DMS53 treated with DMSO at 0.1 percent for 48 hours (cell line): Measurements from ENCODE around the gene ZCWPW2.

Source experiments
- DNase-seq: peaks from one replicate; lab custom pipeline; 2025; ENCODE audit not compliant: unreplicated experiment; lab: John Stamatoyannopoulos, UW

Gene ZCWPW2

DNA sequence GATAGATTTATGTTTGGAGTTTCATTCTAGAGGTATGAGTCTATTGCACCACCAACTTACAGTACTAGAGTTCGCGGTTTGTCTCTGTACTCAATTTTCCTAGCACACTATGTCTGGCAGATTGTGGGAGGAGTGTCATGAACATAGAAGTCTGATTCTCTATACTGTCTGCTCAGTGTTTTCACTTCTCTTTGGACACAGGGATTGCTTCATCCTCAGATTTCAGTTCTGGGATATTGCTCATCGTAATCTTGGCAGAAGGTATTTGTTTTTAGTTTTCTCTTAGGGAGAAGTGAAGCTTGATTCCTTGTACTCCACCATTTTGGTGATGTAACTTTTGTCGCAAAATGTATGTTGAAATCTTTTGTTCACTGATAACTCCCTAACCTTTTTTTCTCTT, 27.9 kb downstream of the ZCWPW2 start:
- DNase-seq: no peak

DNA sequence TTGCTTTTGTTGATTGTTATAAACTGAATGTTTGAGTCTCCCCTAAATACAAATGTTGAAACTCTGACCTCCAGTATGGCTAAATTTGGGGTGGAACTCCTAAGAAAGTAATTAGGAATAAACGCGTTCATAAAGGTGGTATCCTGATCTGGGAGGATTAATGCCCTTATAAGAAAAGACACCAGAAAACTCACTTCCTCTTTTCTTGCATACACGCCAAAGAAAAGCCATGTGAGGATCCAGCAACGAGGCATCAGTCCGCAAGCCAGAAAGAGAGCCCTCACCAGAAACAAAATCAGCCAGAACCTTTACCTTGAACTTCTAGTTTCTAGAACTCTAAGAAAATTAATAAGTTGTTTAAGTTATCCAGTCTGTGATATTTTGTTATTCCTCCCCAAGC, 37.5 kb downstream of the ZCWPW2 start:
- no peak for DNase-seq

DNA sequence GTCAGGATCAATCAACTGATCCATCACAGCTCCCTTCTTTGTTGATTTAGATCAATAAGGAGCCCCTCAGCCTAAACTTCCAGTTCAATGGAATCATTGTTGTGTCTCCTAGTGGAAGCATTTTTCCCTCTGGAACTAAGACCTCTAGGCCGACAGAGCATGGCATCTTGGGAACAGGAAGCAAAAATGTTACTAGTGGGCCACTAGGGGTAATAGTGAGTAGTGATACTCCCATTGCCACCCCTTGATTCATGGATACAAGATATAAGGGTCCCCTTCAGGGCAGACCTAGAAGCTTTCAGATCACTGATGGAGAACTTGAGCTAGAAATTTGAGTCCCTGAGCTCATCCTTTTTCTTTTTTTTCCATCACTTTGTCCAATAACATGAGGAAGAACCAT, 40.5 kb downstream of the ZCWPW2 start:
- DNase-seq: no peak

DNA sequence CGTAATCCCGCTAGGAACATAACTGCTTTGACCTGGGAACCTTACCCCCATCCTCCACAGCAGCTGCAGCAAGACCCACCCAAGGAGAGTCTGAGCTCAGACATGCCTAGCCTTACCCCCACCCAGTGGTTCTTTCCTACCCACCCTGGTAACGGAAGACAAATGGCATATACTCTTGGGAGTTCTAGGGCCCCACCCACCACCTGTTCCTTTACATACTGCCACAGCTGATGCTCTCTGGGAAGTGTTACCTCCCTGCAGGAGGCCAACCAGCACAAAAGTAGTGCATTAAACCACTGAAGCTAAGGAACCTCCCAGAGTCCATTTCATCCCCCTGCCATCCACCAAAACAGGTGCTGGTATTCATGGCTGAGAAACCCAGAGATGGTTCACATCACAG, 50.7 kb downstream of the ZCWPW2 start:
- no peak for DNase-seq

DNA sequence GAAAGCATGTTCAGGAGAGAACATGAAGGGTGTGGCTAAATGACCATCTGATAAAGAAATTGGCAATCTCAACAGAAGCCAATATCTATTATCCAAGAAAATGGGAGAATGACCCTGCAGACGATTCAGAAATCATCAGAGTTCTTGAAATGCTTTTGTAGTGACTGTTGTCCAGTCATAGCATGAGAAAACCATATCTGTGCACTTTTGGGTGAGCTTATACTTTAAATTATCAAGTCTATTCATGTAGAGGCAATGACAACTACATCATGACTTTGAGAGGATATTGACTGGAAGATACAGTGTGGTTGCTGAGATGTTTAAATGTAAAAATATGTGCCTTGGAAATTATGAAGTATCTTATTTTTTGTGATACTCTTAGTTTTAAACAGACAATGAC, 57.7 kb downstream of the ZCWPW2 start:
- no peak for DNase-seq

DNA sequence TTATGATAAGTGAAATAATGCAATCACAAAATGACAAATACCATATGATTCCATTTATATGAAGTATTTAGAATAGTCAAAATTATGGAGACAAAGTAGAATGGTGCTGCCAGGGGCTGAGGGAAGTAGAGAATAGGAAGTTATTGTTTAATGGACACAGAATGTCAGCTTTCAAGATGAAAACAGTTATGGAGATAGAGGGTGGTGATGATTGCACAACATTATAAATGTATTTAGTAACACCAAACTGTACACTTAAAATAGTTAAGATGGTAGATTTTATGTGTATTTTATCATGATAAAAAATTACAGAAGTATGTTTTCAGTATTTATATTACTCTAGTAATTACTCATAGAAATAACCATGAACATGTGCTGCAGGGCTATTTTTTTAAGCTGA, 100.9 kb downstream of the ZCWPW2 start:
- DNase-seq: no peak

DNA sequence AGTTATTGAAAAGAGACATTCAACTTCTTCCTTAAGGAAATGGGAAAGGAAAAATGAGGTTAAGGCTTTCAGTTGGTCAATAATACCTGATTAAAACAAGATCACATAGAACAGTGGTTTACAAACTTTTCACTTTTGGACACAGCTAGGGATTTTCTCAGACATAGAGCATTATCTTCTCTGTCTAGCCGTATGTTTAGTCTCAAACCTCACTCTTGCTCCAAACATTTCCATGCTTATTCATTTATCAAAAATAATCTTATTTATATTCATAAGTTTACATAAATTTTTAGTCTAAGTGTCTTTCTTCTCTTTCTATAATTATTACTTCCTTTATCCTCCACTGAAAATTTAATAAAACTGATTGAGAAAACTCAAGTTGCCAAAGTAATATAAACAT, 114.3 kb downstream of the ZCWPW2 start:
- DNase-seq: no peak

DNA sequence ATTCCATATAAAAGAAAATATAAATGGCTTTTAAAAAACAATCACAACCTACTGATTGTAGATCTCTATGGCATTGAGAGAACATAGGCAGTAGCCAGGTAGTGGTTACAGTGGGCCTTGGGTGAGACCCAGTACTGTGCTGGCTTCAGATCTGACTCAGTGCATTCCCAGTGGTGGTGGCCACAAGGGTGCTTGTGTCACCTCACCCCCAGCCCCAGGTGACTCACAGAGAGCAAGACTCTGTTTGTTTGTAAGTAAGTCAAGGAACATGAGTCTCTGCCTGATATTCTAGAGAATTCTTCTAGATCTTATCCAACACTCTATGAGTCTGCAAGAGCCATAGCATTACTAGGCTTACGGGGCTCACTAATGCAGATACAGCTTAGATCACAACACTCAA, 118.9 kb downstream of the ZCWPW2 start:
- DNase-seq: no peak

DNA sequence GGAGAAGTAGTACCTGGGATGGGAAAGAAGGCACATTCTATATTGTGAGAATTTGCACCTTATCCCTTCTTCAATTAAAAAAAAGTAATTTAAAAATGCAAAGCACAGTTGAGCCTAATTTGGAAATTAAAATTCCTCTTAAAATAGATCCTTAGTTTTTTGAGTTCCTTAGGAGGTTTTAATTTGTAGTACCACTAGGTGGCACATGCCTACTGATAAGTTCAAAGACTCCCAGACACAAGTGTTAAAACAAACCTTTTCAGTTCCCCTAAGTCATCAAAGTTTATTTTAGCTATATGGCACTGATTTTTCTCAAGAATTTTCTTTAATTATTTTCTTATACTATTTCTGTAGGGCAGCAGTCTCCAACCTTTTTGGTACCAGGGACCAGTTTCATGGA, 127.7 kb downstream of the ZCWPW2 start:
- no peak for DNase-seq

DNA sequence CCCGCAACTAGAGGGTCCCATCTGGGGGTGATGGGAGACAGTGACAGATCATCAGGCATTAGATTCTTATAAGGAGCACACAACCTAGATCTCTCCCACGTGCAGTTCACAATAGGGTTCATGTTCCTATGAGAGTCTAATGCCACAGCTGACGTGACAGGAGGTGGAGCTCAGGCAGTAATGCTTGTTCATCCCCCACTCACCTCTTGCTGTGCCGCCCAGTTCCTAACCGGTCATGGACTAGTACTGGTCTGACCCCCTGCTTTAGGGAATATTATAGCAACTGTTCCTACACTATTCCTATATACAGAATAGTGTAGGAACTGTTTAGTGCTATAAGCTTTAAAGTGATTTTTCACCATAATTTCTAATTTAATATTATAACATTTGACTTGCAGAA, 128.2 kb downstream of the ZCWPW2 start:
- DNase-seq: no peak

DNA sequence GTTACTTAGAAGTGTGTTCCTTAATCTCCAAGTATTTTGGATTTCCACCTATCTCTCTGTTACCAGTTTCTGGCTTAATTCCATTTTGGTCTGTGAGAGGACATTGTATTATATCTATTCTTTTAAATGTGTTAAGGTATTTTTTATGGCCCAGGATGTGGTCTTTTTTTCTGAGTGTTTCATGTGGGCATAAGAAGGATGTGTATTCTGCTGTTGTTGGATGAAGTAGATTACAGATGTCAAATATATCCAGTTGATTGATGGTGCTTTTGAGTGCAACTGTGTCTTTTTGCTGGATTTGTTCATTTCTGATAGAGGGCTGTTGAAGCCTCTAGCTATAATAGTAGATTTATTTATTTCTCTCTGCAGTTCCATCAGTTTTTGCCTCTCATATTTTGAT, 136.6 kb downstream of the ZCWPW2 start:
- DNase-seq: no peak

DNA sequence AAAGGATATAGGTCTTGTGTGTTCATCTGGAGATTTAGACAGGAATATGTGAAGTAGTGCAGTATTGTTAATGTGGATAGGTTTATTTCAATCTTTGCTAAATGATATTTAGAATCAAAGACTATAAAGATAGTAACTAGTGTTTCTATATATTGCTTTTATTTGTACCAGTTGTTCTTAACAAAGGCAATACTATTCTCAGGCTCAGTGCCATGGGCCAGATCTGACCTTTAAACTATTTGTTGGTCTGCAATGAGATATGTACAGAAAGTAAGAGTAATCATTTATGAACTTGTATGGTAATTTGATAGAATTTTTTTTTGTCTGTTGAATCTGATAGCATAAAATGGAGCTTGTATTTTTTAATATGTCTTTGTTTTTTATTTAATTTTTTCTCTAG, 146.8 kb downstream of the ZCWPW2 start:
- no peak for DNase-seq

DNA sequence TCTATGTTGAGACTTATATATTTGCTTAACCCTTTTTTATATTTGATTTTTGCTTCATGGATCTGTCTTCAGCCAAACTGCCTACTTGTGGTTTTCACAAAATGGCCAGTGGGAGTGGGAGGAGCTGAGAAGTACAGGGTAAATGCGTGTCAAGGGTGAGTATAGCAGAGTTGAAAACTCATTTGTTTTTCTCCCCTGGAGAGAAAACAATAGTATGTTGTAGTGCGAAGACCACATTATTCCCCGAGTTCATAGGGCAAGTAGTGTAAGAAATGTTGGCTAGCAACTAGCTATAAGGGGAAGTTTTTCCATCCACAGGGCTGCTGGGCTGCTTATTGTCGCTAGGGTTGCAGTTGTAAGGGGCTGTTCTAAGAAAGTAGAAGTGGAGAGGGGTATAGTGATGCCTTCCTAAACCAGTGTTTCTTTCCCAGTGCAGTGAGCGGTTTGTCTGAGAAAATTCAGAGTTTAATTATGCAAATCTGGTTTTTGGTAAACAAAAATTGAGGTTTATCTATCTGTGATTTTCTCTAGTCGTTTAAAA, 153.9 kb downstream of the ZCWPW2 start:
- no peak for DNase-seq

DNA sequence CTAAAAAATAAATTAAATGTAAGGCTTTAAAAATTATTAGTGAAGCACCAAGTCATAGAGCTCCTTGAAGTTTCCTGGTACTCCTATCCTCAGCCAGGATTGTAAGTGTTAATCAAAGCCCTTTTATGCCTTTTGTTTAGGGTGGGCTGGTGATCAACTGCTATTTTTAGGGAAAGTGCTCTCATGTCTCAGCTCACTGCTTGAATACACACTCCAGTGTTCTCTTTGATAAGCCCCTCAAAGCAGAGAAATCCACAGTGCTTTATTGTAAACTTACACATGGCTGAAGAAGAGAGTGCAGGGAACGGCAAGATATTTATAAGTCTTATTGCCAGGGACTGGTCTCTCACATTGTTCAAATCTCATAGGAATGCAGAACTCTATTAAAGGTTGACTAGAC, 156.5 kb downstream of the ZCWPW2 start:
- DNase-seq: no peak

DNA sequence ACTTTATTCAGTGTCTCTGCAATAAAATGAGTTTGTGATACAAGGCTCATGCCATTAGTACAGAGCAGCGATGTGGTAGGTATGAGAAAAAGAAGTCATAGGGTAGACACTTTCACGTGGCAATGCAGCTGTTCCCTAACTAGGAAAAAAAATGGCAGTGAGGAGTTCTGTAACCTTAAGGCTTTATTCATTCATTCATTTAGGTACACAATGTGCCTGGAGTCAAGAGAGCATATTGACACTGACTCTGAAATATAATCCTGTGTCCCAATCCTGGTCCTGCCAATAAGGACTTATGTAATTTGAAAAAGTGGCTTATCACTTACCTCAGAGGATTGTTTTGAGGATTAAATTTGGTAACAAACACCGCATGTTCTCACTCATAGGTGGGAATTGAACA, 173.1 kb downstream of the ZCWPW2 start:
- no peak for DNase-seq

DNA sequence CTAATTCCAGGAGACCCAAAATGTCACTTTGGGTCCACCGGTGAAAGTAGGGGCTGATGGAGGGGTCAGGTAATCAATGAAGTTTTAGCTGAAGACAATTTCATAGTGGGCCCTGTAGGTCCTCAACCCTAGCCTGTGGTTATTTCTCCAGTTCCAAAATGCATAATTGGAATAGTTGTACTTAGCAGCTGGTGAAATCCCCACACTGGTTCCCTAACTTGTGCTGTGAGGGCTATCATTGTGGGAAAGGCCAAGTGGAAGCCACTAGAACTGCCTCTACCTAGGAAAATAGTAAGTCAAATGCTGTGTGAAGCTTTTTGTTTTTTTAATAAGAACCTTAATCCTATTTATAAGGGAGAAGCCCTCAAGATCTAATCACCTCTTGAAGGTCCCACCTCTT, 193.8 kb downstream of the ZCWPW2 start:
- DNase-seq: no peak

DNA sequence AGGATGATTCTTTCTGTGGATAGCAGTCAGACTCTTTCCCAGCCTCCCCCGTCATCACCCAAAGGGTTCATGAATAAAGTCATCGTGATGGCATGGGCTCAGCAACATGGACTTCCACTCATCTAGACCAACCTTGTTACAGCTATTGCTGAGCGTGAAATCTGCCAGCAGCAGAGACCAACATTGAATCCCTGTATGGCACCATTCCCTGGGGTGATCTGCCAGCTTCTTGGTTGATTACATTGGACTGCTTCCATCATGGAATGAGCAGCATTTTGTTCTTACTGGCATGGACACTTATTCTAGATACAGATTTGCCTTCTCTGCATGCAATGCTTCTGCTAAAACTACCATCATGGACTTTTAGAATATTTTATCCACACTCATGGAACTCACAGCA, 195.7 kb downstream of the ZCWPW2 start:
- DNase-seq: no peak

DNA sequence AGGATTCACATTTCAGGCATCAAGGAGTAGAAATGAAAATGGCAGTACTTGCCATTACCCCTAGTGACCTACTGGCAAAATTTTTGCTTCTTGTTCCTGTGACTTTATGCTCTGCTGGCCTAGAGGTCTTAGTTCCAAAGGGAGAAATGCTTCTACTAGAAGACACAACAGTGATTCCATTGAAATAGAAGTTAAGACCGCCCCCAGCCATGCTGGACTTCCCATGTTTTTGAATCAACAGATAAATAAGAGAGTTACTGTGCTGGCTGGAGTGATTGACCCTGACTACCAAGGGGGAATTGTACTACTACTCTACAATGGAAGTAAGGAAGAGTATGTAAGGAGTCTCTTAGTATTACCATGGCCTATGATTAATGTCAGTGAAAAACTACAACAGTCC, 196.3 kb downstream of the ZCWPW2 start:
- DNase-seq: no peak

DNA sequence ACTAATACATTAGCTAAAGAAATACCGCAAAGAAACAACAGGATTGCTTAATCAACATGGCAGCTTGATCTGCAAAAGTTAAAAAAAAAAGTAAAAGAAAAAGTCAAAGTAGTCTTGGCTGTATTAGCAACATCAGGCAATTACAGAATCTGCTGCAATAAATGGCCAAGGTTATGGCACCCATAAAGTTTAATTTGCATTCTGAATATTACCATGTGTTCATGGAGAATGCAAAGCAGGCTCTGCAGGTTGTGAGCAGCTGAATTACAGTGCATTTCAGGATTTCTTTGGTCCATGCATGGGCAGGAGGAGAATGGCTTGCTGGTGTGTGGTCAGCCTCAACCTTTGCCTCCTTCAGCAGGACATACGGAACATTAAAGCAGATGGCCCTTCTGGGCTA, 199.2 kb downstream of the ZCWPW2 start:
- DNase-seq: no peak

DNA sequence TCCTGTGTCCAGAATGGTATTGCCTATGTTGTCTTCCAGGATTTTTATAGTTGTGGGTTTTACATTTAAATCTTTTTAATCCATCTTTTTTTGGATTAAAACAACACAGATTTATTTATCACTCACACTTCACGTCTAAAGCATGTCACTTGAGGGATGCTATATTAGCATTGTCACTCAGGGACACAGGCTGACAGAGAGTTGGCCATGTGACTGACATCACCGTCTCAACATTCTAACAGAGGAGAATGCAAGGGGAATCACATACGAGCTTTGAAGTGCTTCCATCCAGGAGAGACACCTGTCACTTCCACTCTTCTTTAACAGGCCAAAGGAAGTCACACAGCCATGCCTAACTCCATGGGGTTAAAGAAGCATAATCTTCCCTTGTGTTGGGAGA, 204.7 kb downstream of the ZCWPW2 start:
- no peak for DNase-seq

DNA sequence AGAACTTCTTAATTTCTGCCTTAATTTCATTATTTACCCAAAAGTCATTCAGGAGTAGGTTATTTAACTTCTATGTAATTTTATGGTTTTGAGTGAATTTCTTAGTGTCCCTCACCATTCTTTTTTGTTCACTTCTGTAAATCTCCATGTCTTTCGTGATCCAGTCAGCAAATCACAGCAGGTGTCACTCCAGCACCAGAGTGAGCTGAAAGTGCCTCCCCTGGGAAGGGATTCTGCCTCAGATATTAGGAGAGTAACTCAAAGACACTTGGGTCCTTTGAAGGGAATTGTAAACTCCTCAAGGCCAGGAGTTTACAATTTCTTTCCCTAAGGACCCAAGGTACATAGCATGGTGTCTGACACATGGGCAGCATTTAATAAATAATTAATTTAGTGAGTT, 207.7 kb downstream of the ZCWPW2 start:
- no peak for DNase-seq

DNA sequence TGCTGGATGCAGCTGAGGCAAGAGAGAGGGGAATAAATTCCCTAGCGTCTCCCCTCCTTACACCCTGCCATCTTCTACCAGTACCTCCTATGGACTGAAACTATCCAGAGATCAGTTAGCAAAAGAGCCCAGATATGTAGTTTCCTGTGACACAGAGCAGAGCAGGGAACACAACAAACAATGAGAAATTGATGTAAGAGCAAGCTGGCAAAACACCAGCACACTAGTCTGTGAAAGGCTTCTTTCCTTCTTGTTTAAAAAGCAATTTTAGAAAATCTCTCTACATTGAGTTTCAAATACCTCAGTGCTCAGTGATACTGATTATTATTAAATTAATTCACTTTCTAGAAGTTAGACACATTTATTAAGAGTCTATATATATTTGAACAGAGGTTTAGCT, 215.7 kb downstream of the ZCWPW2 start:
- DNase-seq: no peak

DNA sequence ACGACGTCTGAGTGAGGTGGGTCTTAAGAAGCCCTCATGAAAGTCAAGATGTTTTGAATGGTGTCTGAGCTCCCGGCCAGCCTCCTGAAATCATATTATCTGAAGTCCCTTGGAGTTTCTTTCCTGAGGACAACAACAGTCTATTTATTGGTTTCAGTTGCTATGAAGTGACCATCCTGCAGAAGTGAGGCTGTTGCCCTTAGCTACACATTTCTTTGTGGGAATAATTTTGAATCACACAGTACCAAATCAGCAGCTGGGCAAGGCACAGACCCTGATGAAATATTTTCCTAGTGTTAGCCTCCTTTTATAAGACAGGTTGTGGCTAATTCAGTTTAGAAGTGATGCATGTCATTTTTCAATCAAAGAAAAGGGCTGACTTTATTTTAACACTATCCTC, 220.8 kb downstream of the ZCWPW2 start:
- no peak for DNase-seq

DNA sequence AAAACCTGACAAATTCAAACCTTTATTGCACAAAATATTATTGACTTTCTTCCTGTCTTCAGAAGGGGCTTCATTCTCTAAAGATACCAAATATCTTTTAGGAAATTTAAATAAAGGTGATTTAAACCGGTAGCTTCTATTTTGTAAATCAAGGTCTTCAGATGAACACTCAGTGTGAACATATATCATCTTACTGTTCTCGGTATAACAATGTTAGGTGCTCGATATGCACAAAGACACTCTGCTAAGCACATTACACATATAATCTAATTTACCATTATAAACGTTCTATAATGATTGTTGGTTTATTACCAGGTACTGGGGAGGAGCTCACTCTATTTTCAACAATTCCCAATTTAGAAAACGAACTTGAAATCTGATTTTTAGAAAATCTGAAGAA, 225.5 kb downstream of the ZCWPW2 start:
- DNase-seq: no peak
